Measurements from ENCODE around the gene DCAF12L1.

DCAF12L1 gene

GRCh38 chrX:126575911-126576310 lies 23.3 kb upstream of the DCAF12L1 start:
- ChIA-PET POLR2A (no interaction called here), CTCF (no interaction called here)
- Histone ChIP-seq H3K4me1 (ENCODE audit: control insufficient read depth, insufficient read depth, low read length) (no peaks in the 10 kb centered on the region), H3K27ac (ENCODE audit: extremely low read depth, low read depth, low read length) (no peak overlapping the region), H3K4me3 (ENCODE audit: low read depth, low read length) (no peak overlapping the region), H3K36me3 (ENCODE audit: control insufficient read depth in 2 of 2, insufficient read depth in 1 of 2, low read length in 2 of 2) (no peaks in the 10 kb centered on the region), H3K9me3 (ENCODE audit: control insufficient read depth, insufficient read depth, low read depth, low read length) (no peaks in the 10 kb centered on the region)
- TF ChIP-seq GLI4 (tag by site-specific recombination; IDR thresholded peaks at IDR 0.05) (no peak), ZNF174 (tag by site-specific recombination; IDR thresholded peaks at IDR 0.05) (no peak), ZNF280C (tag by site-specific recombination; IDR thresholded peaks at IDR 0.05) (no peak), RBAK (tag by site-specific recombination; IDR thresholded peaks at IDR 0.05) (no peak), ZNF2 (tag by site-specific recombination; IDR thresholded peaks at IDR 0.05) (no peak), PRDM10 (tag by site-specific recombination; IDR thresholded peaks at IDR 0.05) (no peak), OVOL3 (tag by site-specific recombination; IDR thresholded peaks at IDR 0.05) (no peak), HOXD13 (CRISPR knock-in tag; IDR thresholded peaks at IDR 0.05; ENCODE audit: borderline replicate concordance) (no peak), ZBTB8A (tag by site-specific recombination; IDR thresholded peaks at IDR 0.05) (no peak), ZNF121 (tag by site-specific recombination; IDR thresholded peaks at IDR 0.05) (no peak), ZFP69B (tag by site-specific recombination; IDR thresholded peaks at IDR 0.05) (no peak), SCRT1 (tag by site-specific recombination; IDR thresholded peaks at IDR 0.05; ENCODE audit: borderline replicate concordance) (no peak), CTCF (tag by site-specific recombination; IDR thresholded peaks at IDR 0.05) (no peak), ZNF624 (tag by site-specific recombination; IDR thresholded peaks at IDR 0.05) (no peak), INSM2 (tag by site-specific recombination; IDR thresholded peaks at IDR 0.05) (no peak), ZNF169 (tag by site-specific recombination; IDR thresholded peaks at IDR 0.05) (no peak)

GRCh38 chrX:126557151-126557550 lies 4.5 kb upstream of the DCAF12L1 start:
- POLR2A ChIA-PET = no interaction called here
- CTCF ChIA-PET = no interaction called here
- Histone ChIP-seq H3K27ac (ENCODE audit: extremely low read depth, low read depth, low read length) (no peak overlapping the region), H3K36me3 (ENCODE audit: control insufficient read depth in 2 of 2, insufficient read depth in 1 of 2, low read length in 2 of 2) (no peaks in the 10 kb centered on the region), H3K4me1 (ENCODE audit: control insufficient read depth, insufficient read depth, low read length) (no peaks in the 10 kb centered on the region), H3K9me3 (ENCODE audit: control insufficient read depth, insufficient read depth, low read depth, low read length) (no peaks in the 10 kb centered on the region), H3K4me3 (ENCODE audit: low read depth, low read length) (no peak overlapping the region)
- no peak for TF ChIP-seq ZNF837 (tag by site-specific recombination; IDR thresholded peaks at IDR 0.05)
- TF ChIP-seq PBX3 (CRISPR knock-in tag; IDR thresholded peaks at IDR 0.05) = no peak
- no peak for TF ChIP-seq ZNF76 (tag by site-specific recombination; IDR thresholded peaks at IDR 0.05; ENCODE audit: borderline replicate concordance, low read depth)
- TF ChIP-seq ZNF169 (tag by site-specific recombination; IDR thresholded peaks at IDR 0.05) = no peak
- TF ChIP-seq REPIN1 (tag by site-specific recombination; IDR thresholded peaks at IDR 0.05; ENCODE audit: low read depth) = no peak
- TF ChIP-seq ZBTB26 (tag by site-specific recombination; optimal IDR thresholded peaks at IDR 0.05) = no peak
- no peak for TF ChIP-seq HOXA7 (CRISPR knock-in tag; IDR thresholded peaks at IDR 0.05; ENCODE audit: borderline replicate concordance)
- TF ChIP-seq ZNF175 (tag by site-specific recombination; IDR thresholded peaks at IDR 0.05) = no peak
- TF ChIP-seq SP2 (tag by site-specific recombination; IDR thresholded peaks at IDR 0.05) = no peak
